GM18511 (cell line): Measurements from ENCODE around the gene ASAH2.
A peak's percentile ranks its signal among the peaks of the same experiment; 100 is the strongest.
"Not testable (repeated sequence)": the region's sequence is repeated elsewhere in the genome, so short reads cannot be mapped to it uniquely, and the experiment has no call there.

Source experiments
- ATAC-seq: cut with Tn5 transposase; IDR thresholded peaks from one replicate; pipeline ENCODE4 v1.9.1; 2021; ENCODE audit warnings: mild to moderate bottlenecking, moderate library complexity; ENCODE audit not compliant: unreplicated experiment

Gene ASAH2

GRCh38 chr10:50260791-50261281, 9.5 kb upstream of the ASAH2 start:
- ATAC-seq, result peak; percentile 98

- no peak for ATAC-seq
Measured at GRCh38 chr10:50254479-50254878, 3.2 kb upstream of the ASAH2 start.

GRCh38 chr10:50250096-50250854, 1.0 kb downstream of the ASAH2 start:
- ATAC-seq, result no peak

- no peak for ATAC-seq
Measured at GRCh38 chr10:50248598-50248997, 2.7 kb downstream of the ASAH2 start.

- ATAC-seq, result no peak
Measured at GRCh38 chr10:50248062-50248461, 3.3 kb downstream of the ASAH2 start.

- no peak for ATAC-seq
Measured at GRCh38 chr10:50244201-50244600, 7.1 kb downstream of the ASAH2 start.

GRCh38 chr10:50242777-50243176, 8.5 kb downstream of the ASAH2 start:
- ATAC-seq, result no peak

GRCh38 chr10:50241478-50241877, 9.8 kb downstream of the ASAH2 start:
- not testable (repeated sequence) for ATAC-seq

GRCh38 chr10:50234486-50234885, 16.8 kb downstream of the ASAH2 start:
- no peak for ATAC-seq

GRCh38 chr10:50232261-50232639, 19.1 kb downstream of the ASAH2 start:
- no peak for ATAC-seq

- no peak for ATAC-seq
Measured at GRCh38 chr10:50231515-50232260, 19.6 kb downstream of the ASAH2 start.

- ATAC-seq, result no peak
Measured at GRCh38 chr10:50229460-50229859, 21.9 kb downstream of the ASAH2 start.

- ATAC-seq, result no peak
Measured at GRCh38 chr10:50228672-50229071, 22.6 kb downstream of the ASAH2 start.

GRCh38 chr10:50226610-50227009, 24.7 kb downstream of the ASAH2 start:
- ATAC-seq, result no peak

GRCh38 chr10:50224330-50224952, 26.9 kb downstream of the ASAH2 start:
- ATAC-seq, result peak; percentile 98

- ATAC-seq, result no peak
Measured at GRCh38 chr10:50222199-50222598, 29.1 kb downstream of the ASAH2 start.

- ATAC-seq, result no peak
Measured at GRCh38 chr10:50221470-50221869, 29.8 kb downstream of the ASAH2 start.

- no peak for ATAC-seq
Measured at GRCh38 chr10:50219646-50220045, 31.7 kb downstream of the ASAH2 start.

GRCh38 chr10:50219200-50219599, 32.1 kb downstream of the ASAH2 start:
- ATAC-seq, result no peak

GRCh38 chr10:50216894-50217293, 34.4 kb downstream of the ASAH2 start:
- ATAC-seq, result no peak

GRCh38 chr10:50216418-50216817, 34.9 kb downstream of the ASAH2 start:
- ATAC-seq, result no peak

GRCh38 chr10:50211670-50212069, 39.6 kb downstream of the ASAH2 start:
- ATAC-seq, result no peak
